ENCODE results near the gene KCP. TPM values are rescaled to one million over a fixed set of nuclear protein-coding genes. Genes with fewer than 3 reads are reported as not detected.

Gene KCP
- total RNA-seq, 6 experiments from 2014 or later: 0.10 to 0.22 (median 0.12) TPM; not detected in 2

GRCh38 chr7:128830231-128831177 lies 80.0 kb downstream of the KCP start, which contains the start of gene FLNC:
Gene FLNC, plus strand, starts transcription at chr7:128830406. Its CDS starts 232 bp downstream, at chr7:128830638.
- intact Hi-C loops (cut with DNase I): no loop called here
- peak in 2 of 3 donors; percentile 48 to 58 for DNase-seq
- Histone ChIP-seq H3K27me3 (peaks cover 0 to 11% of the 10 kb centered on the region in 2 donors), H3K4me1 (peaks cover 0 to 7% (median 0%) of the 10 kb centered on the region in 4 donors), H3K36me3 (no peaks in the 10 kb centered on the region), H3K27ac (no peak within 1 kb of the TSS), H3K4me3 (peak within 1 kb of the TSS; percentile 21 to 37 (median 28)), H3K9me3 (no peaks in the 10 kb centered on the region)
- ATAC-seq: peak; percentile 61 to 69 (median 62)
- TF ChIP-seq CTCF (IDR thresholded peaks at IDR 0.05) (no peak), POLR2A (IDR thresholded peaks at IDR 0.05) (no peak)
- WGBS (ENCODE audit: insufficient coverage, low coverage, low lambda C conversion rate, missing lambda C conversion rate): no CpG with 5 or more reads among the region's 109 CpGs

- peak in 3 of 4 donors; percentile 54 to 64 (median 54) for ATAC-seq
- DNase-seq: peak; percentile 51 to 67 (median 63)
- no peaks in the 10 kb centered on the region for H3K36me3 ChIP-seq
- H3K4me3 ChIP-seq: peak overlapping the region in 1 of 3 donors; percentile 37
- WGBS (ENCODE audit: insufficient coverage, low coverage, low lambda C conversion rate, missing lambda C conversion rate): 10% methylated on average over 6 of the region's 13 CpGs
- H3K27me3 ChIP-seq: peaks cover 0 to 11% of the 10 kb centered on the region in 2 donors
- peaks cover 0 to 7% (median 0%) of the 10 kb centered on the region in 4 donors for H3K4me1 ChIP-seq
- no peaks in the 10 kb centered on the region for H3K9me3 ChIP-seq
- intact Hi-C loops (cut with DNase I): no loop called here
- no peak overlapping the region for H3K27ac ChIP-seq
- TF ChIP-seq CTCF (IDR thresholded peaks at IDR 0.05): no peak
- no peak for TF ChIP-seq POLR2A (IDR thresholded peaks at IDR 0.05)
Observed at GRCh38 chr7:128829391-128830166, 80.9 kb downstream of the KCP start.

DNA sequence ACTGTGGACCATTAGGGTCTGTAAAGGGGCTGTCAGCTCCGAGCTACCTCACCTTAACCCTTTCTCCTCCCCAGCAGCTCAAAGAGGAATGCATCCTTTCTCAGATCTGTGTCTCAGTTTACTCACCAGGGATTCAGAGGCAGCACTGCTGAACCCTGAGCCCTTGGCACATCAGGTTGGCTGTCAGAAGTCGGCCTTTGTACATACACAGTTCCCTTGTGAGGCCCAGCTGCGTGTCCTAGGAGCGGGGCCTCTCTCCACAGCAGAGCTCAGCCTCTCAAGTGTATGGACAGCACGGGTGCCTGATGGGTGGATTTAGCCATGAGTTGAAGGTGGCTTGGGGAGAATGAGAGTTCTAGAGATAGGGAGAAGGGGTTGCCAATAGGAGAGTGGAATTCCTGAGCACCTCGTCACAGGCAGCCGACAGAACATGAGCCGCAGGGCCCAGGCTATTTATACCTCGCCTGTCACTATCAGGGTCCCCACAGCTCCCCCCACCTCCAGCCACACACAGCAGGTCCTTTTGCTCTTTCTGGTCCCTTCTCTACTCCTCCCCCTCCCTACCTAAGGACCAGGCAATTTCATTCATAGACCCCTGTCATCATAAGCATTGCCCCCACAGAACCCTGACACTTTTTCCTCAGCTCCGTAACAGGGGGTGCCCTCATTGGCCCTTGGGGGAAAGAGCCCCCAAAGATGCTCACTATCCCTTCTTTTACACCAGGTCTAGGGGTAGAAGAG lies 82.4 kb downstream of the KCP start:
- Histone ChIP-seq H3K27me3 (peaks cover 0 to 11% of the 10 kb centered on the region in 2 donors), H3K27ac (no peak overlapping the region), H3K9me3 (no peaks in the 10 kb centered on the region), H3K36me3 (no peaks in the 10 kb centered on the region), H3K4me3 (no peak overlapping the region), H3K4me1 (peaks cover 0 to 7% (median 0%) of the 10 kb centered on the region in 4 donors)
- DNase-seq (no peak), ATAC-seq (peak in 1 of 4 donors; percentile 18)
- TF ChIP-seq CTCF (IDR thresholded peaks at IDR 0.05): no peak
- no peak for TF ChIP-seq POLR2A (IDR thresholded peaks at IDR 0.05)
- intact Hi-C loops (cut with DNase I): no loop called here
- 45% methylated on average over 5 of the region's 10 CpGs for WGBS (ENCODE audit: insufficient coverage, low coverage, low lambda C conversion rate, missing lambda C conversion rate)
